ENCODE data around the gene ZCCHC9. TPM values are rescaled to one million over a fixed set of nuclear protein-coding genes. Genes with fewer than 3 reads are reported as not detected.
A peak's percentile ranks its signal among the peaks of the same experiment; 100 is the strongest.

Gene ZCCHC9, protein sequence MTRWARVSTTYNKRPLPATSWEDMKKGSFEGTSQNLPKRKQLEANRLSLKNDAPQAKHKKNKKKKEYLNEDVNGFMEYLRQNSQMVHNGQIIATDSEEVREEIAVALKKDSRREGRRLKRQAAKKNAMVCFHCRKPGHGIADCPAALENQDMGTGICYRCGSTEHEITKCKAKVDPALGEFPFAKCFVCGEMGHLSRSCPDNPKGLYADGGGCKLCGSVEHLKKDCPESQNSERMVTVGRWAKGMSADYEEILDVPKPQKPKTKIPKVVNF
- total RNA-seq: 10 to 100 TPM; 14.0 to 22.8 (median 19.9) TPM

DNA sequence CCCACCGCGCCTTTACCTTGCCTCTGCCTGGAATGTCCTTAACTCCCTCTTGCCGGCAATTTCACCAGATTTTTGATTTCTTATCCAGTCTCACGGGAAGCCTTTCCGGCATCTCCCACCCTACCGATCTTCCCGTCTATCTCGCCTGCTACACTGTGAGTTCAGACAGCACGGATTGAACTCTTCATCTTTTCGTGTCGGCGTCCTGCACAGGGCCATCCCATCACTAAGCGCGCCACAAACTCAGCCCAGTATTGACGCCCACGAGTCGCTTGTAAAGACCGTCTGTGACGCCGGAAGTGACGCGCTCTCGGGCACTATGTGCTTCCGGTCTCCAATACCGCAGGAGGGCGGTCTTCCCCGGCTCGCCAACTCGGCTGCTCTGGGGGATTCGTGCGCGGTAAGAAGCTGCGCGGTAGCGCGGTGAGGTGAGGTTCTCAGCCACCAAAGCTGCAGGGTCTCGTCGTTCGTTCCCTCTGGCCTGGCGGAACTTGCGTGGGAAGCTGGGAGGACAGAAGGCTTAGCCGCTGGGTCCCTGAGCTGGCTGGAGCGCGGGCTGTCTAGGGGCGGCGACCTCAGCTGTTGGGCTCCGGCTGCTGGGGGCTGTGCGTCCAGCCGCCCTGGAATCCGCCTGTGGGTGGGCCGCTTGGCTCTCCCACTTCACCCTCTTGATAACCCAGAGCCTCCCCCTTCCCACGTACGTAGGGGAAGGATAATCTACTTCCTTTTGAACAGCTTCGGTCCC lies at the start of gene ZCCHC9:
Gene ZCCHC9 (plus strand): TSS at position 317 of the 745 bp plus-strand sequence. CDS start 3,171 bp downstream, outside the sequence.
- WGBS: under 1% methylated on average over 37 of the region's 54 CpGs
- Histone ChIP-seq H3K9me3 (no peaks in the 10 kb centered on the region), H3K4me1 (peaks cover 34% of the 10 kb centered on the region), H3K27me3 (no peaks in the 10 kb centered on the region), H3K4me3 (peak within 1 kb of the TSS; percentile 83), H3K27ac (peak within 1 kb of the TSS; percentile 90), H3K36me3 (peaks cover 5% of the 10 kb centered on the region)
- DNase-seq (ENCODE audit: low spot score in 2 of 2): peak; percentile 95 to 96
- TF ChIP-seq POLR2A (IDR thresholded peaks at IDR 0.05): peak in 1 of 2 donors; percentile 72
- TF ChIP-seq, protein P1, sequence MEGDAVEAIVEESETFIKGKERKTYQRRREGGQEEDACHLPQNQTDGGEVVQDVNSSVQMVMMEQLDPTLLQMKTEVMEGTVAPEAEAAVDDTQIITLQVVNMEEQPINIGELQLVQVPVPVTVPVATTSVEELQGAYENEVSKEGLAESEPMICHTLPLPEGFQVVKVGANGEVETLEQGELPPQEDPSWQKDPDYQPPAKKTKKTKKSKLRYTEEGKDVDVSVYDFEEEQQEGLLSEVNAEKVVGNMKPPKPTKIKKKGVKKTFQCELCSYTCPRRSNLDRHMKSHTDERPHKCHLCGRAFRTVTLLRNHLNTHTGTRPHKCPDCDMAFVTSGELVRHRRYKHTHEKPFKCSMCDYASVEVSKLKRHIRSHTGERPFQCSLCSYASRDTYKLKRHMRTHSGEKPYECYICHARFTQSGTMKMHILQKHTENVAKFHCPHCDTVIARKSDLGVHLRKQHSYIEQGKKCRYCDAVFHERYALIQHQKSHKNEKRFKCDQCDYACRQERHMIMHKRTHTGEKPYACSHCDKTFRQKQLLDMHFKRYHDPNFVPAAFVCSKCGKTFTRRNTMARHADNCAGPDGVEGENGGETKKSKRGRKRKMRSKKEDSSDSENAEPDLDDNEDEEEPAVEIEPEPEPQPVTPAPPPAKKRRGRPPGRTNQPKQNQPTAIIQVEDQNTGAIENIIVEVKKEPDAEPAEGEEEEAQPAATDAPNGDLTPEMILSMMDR (IDR thresholded peaks at IDR 0.05): peak in 1 of 2 donors; percentile 31
- no peak for TF ChIP-seq EP300 (IDR thresholded peaks at IDR 0.05)
- peak; percentile 57 to 92 (median 70) for TF ChIP-seq POLR2AphosphoS5 (IDR thresholded peaks at IDR 0.05)

DNA sequence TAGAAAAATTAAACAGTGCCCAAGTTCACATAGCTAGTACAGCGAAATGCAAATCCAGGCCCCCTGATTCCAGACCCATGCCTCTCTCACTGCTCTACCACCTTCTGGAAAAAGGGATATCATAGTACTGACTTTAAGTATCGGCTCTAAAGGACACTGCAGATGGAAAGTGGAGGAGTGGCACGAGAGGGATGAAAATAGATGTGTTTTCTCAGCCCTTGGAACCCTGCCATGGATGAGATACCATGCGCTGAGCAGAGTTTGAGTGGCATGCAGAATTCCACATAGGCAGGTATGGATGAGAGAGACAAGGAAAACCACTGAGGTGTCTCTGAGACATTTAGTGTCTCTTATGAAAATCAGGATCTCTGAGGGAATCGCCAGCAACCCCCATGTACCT lies 49.5 kb upstream of the ZCCHC9 start:
- WGBS: 83% methylated on average over 5 of the region's 5 CpGs
- Histone ChIP-seq H3K36me3 (no peaks in the 10 kb centered on the region), H3K4me3 (no peak overlapping the region), H3K4me1 (peaks cover 6% of the 10 kb centered on the region), H3K9me3 (no peaks in the 10 kb centered on the region), H3K27ac (no peak overlapping the region), H3K27me3 (no peaks in the 10 kb centered on the region)
- no peak for DNase-seq (ENCODE audit: low spot score in 2 of 2)
- TF ChIP-seq EP300 (IDR thresholded peaks at IDR 0.05) (no peak), POLR2A (IDR thresholded peaks at IDR 0.05) (no peak), POLR2AphosphoS5 (IDR thresholded peaks at IDR 0.05) (no peak)
- TF ChIP-seq, protein P1 (IDR thresholded peaks at IDR 0.05): no peak

DNA sequence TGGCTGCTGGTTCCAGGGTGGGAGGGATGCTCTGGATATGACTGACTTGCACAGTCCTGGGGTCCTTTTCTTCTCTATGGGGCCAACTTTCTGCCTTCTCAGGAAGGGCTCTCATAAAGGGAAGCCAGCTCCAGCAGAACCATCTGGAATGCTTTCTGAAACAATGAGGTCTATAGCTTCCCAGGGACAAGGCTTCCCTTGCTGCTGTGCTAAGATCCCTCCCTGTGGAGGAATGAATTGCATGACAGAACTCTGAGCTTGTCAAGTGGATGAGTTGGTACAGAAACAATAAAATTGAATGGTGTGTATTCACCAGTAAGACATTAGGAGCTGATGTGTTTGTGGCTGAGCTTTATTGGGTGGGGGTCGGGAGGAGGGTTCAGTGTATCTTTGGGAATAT lies 48.5 kb upstream of the ZCCHC9 start:
- H3K4me3 ChIP-seq: no peak overlapping the region
- H3K27me3 ChIP-seq: no peaks in the 10 kb centered on the region
- peaks cover 4% of the 10 kb centered on the region for H3K4me1 ChIP-seq
- H3K27ac ChIP-seq: no peak overlapping the region
- no peak for DNase-seq (ENCODE audit: low spot score in 2 of 2)
- 95% methylated on average over 1 of the region's 1 CpG for WGBS
- no peaks in the 10 kb centered on the region for H3K36me3 ChIP-seq
- TF ChIP-seq, protein P1 (IDR thresholded peaks at IDR 0.05): no peak
- no peak for TF ChIP-seq POLR2A (IDR thresholded peaks at IDR 0.05)
- TF ChIP-seq POLR2AphosphoS5 (IDR thresholded peaks at IDR 0.05): no peak
- no peak for TF ChIP-seq EP300 (IDR thresholded peaks at IDR 0.05)
- no peaks in the 10 kb centered on the region for H3K9me3 ChIP-seq

DNA sequence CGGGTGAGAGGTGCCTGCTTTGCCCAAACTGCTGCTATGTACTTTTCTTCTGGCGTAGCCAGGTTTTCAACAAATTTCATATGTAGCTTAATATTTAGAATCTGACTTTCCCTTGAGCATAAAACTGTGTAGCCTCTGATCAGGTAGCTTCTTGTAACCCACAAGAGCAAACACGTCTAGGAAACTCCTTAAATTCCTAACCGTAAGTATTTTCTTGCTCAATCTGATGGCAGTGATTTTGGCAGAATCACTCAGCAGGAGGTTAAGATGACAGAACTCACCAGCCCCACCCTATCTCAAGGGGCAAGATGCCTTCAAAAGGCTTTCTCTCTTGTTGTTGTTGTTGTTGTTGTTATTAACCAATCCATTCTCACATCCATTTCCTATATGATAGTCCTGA lies 47.5 kb upstream of the ZCCHC9 start:
- no peak for DNase-seq (ENCODE audit: low spot score in 2 of 2)
- WGBS: 53% methylated on average over 4 of the region's 4 CpGs
- no peak overlapping the region for H3K27ac ChIP-seq

More for the DNA sequence above, 47.5 kb upstream of the ZCCHC9 start:
- H3K4me3 ChIP-seq: no peak overlapping the region
- no peaks in the 10 kb centered on the region for H3K9me3 ChIP-seq
- no peaks in the 10 kb centered on the region for H3K36me3 ChIP-seq
- H3K27me3 ChIP-seq: no peaks in the 10 kb centered on the region
- no peak for TF ChIP-seq POLR2A (IDR thresholded peaks at IDR 0.05)
- no peak for TF ChIP-seq EP300 (IDR thresholded peaks at IDR 0.05)
- TF ChIP-seq, protein P1 (IDR thresholded peaks at IDR 0.05): no peak
- TF ChIP-seq POLR2AphosphoS5 (IDR thresholded peaks at IDR 0.05): no peak
- no peaks in the 10 kb centered on the region for H3K4me1 ChIP-seq
